Neural progenitor cell (in vitro differentiated cells): ENCODE results near the gene TMEM150C. TPM values are rescaled to one million over a fixed set of nuclear protein-coding genes. Genes with fewer than 3 reads are reported as not detected.

Experiments
- DNase-seq: peaks from one replicate; pipeline ENCODE4 v3.0.0-alpha.2; 2016; ENCODE audit warnings: low spot score
- H2AFZ ChIP-seq: fragments of 200-600 bp; sonication (generic); replicated peaks from 2 replicates; pipeline ENCODE4 v1.6.1; 2016; ENCODE audit warnings: antibody characterized with exemption
- H3F3A ChIP-seq: fragments of 200-600 bp; sonication (generic); 2 replicates; pipeline ENCODE4 v1.6.1; 2016; ENCODE audit warnings: antibody characterized with exemption, low read depth
- H3K27ac ChIP-seq: fragments of 200-600 bp; sonication (generic); 2 replicates; pipeline ENCODE4 v1.5.1; 2016; ENCODE audit warnings: mild to moderate bottlenecking
- H3K27me3 ChIP-seq: fragments of 200-600 bp; sonication (generic); 2 replicates; pipeline ENCODE4 v1.6.1; 2016; ENCODE audit warnings: mild to moderate bottlenecking, moderate library complexity
- H3K36me3 ChIP-seq: fragments of 200-600 bp; sonication (generic); 2 replicates; pipeline ENCODE4 v1.5.1; 2016
- H3K4me1 ChIP-seq: fragments of 200-600 bp; sonication (generic); 2 replicates; pipeline ENCODE4 v1.6.1; 2016; ENCODE audit warnings: mixed run types
- H3K4me2 ChIP-seq: fragments of 200-600 bp; sonication (generic); 2 replicates; pipeline ENCODE4 v1.6.1; 2016
- H3K4me3 ChIP-seq: fragments of 200-600 bp; sonication (generic); 2 replicates; pipeline ENCODE4 v1.5.1; 2016
- H3K79me2 ChIP-seq: fragments of 200-600 bp; sonication (generic); 2 replicates; pipeline ENCODE4 v1.6.1; 2016; ENCODE audit warnings: low read depth
- H3K9ac ChIP-seq: fragments of 200-600 bp; sonication (generic); 2 replicates; pipeline ENCODE4 v1.6.1; 2016
- H3K9me3 ChIP-seq: fragments of 200-600 bp; sonication (generic); 2 replicates; pipeline ENCODE4 v1.5.1; 2016; ENCODE audit warnings: low read depth
- H4K20me1 ChIP-seq: fragments of 200-600 bp; sonication (generic); 2 replicates; pipeline ENCODE4 v1.6.1; 2016; ENCODE audit warnings: low read depth
- H3K27ac Mint-ChIP-seq: 3 replicates; pipeline ENCODE4 v1.8.0; 2021; ENCODE audit warnings: mixed read lengths
- H3K27me3 Mint-ChIP-seq: 2 replicates; pipeline ENCODE4 v1.8.0; 2022; ENCODE audit warnings: low read depth, mild to moderate bottlenecking, inconsistent platforms, moderate library complexity, mixed read lengths; ENCODE audit not compliant: insufficient read depth
- H3K36me3 Mint-ChIP-seq: 3 replicates; pipeline ENCODE4 v1.8.0; 2021; ENCODE audit warnings: mixed read lengths
- H3K4me1 Mint-ChIP-seq: 3 replicates; pipeline ENCODE4 v1.8.0; 2021; ENCODE audit warnings: mixed read lengths
- H3K4me3 Mint-ChIP-seq: 3 replicates; pipeline ENCODE4 v1.8.0; 2021; ENCODE audit warnings: mild to moderate bottlenecking, moderate library complexity, mixed read lengths
- H3K9me3 Mint-ChIP-seq: 3 replicates; pipeline ENCODE4 v1.8.0; 2020; ENCODE audit warnings: mixed read lengths
- EZH2 ChIP-seq: fragments of 200-600 bp; sonication (generic); IDR thresholded peaks from 2 replicates; pipeline ENCODE4 v1.6.1; 2017; ENCODE audit warnings: antibody characterized with exemption, mild to moderate bottlenecking, moderate library complexity
- EZH2phosphoT487 ChIP-seq: fragments of 200-600 bp; sonication (generic); IDR thresholded peaks from 2 replicates; pipeline ENCODE4 v1.6.1; 2017; ENCODE audit warnings: antibody characterized with exemption
- total RNA-seq: library from RNA; depleted of rRNA; stranded (reverse); fragments of >200 nt; gene quantifications from 2 replicates; pipeline ENCODE4 v1.2.3, GENCODE V29; 2015; ENCODE audit warnings: low replicate concordance
- TF ChIP-seq, protein P1 (sequence below): fragments of 200-600 bp; sonication (generic); IDR thresholded peaks from 2 replicates; pipeline ENCODE4 v1.5.1; 2017; ENCODE audit warnings: antibody characterized with exemption, mild to moderate bottlenecking

TMEM150C gene
- total RNA-seq, 1 donor from 2014 or later, result 3.8 TPM

GRCh38 chr4:82450966-82451755 lies 110.6 kb downstream of the TMEM150C start:
- Mint-ChIP-seq H3K36me3 (peaks cover 43% of the 10 kb centered on the region), H3K4me1 (peaks cover 4% of the 10 kb centered on the region), H3K9me3 (no peaks in the 10 kb centered on the region), H3K27me3 (peaks cover 2% of the 10 kb centered on the region), H3K4me3 (no peak overlapping the region), H3K27ac (no peak overlapping the region)
- Histone ChIP-seq H3K4me2 (no peak overlapping the region), H4K20me1 (no peaks in the 10 kb centered on the region), H3K4me3 (no peak overlapping the region), H3F3A (no peaks in the 10 kb centered on the region), H3K27ac (no peak overlapping the region), H3K9ac (no peak overlapping the region), H2AFZ (no peak overlapping the region), H3K9me3 (no peaks in the 10 kb centered on the region), H3K79me2 (peaks cover 61% of the 10 kb centered on the region), H3K4me1 (no peaks in the 10 kb centered on the region), H3K27me3 (no peaks in the 10 kb centered on the region), H3K36me3 (peaks cover 7% of the 10 kb centered on the region)
- no peak for DNase-seq
- TF ChIP-seq EZH2, result no peak
- TF ChIP-seq, protein P1, sequence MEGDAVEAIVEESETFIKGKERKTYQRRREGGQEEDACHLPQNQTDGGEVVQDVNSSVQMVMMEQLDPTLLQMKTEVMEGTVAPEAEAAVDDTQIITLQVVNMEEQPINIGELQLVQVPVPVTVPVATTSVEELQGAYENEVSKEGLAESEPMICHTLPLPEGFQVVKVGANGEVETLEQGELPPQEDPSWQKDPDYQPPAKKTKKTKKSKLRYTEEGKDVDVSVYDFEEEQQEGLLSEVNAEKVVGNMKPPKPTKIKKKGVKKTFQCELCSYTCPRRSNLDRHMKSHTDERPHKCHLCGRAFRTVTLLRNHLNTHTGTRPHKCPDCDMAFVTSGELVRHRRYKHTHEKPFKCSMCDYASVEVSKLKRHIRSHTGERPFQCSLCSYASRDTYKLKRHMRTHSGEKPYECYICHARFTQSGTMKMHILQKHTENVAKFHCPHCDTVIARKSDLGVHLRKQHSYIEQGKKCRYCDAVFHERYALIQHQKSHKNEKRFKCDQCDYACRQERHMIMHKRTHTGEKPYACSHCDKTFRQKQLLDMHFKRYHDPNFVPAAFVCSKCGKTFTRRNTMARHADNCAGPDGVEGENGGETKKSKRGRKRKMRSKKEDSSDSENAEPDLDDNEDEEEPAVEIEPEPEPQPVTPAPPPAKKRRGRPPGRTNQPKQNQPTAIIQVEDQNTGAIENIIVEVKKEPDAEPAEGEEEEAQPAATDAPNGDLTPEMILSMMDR, result no peak
- TF ChIP-seq EZH2phosphoT487, result no peak

DNA sequence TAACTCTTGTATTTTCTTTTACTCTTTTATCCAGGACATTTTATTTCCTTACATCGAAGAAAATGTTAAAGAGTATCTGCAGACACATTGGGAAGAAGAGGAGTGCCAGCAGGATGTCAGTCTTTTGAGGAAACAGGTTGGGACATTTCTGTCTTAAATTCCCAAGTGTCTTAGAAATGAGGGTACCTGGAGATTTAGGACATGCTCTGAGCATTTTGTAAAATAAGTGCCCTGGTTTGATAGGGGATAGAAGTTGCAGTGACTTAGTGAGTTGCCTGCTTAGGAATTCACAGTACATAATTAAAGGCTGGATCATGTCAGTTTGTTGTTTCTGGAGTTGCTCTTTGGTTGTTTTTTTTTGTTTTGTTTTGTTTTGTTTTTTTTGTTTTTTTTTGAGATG lies 113.9 kb downstream of the TMEM150C start:
- H3K36me3 Mint-ChIP-seq, result peaks cover 44% of the 10 kb centered on the region
- no peaks in the 10 kb centered on the region for H3K4me1 Mint-ChIP-seq
- peaks cover 2% of the 10 kb centered on the region for H3K27me3 Mint-ChIP-seq
- no peaks in the 10 kb centered on the region for H3K9me3 Mint-ChIP-seq
- no peak overlapping the region for H2AFZ ChIP-seq
- no peaks in the 10 kb centered on the region for H3F3A ChIP-seq
- no peak overlapping the region for H3K4me3 Mint-ChIP-seq
- peaks cover 74% of the 10 kb centered on the region for H3K79me2 ChIP-seq
- no peak overlapping the region for H3K4me3 ChIP-seq
- DNase-seq, result no peak
- TF ChIP-seq EZH2 (no peak), EZH2phosphoT487 (no peak)
- TF ChIP-seq, protein P1, result no peak
- H3K27ac Mint-ChIP-seq, result peak overlapping the region; percentile 43
- H3K9me3 ChIP-seq, result no peaks in the 10 kb centered on the region
- H3K4me2 ChIP-seq, result no peak overlapping the region
- H3K9ac ChIP-seq, result no peak overlapping the region
- H3K4me1 ChIP-seq, result no peaks in the 10 kb centered on the region
- no peak overlapping the region for H3K27ac ChIP-seq
- no peaks in the 10 kb centered on the region for H3K27me3 ChIP-seq
- H3K36me3 ChIP-seq, result peaks cover 5% of the 10 kb centered on the region
- H4K20me1 ChIP-seq, result no peaks in the 10 kb centered on the region

DNA sequence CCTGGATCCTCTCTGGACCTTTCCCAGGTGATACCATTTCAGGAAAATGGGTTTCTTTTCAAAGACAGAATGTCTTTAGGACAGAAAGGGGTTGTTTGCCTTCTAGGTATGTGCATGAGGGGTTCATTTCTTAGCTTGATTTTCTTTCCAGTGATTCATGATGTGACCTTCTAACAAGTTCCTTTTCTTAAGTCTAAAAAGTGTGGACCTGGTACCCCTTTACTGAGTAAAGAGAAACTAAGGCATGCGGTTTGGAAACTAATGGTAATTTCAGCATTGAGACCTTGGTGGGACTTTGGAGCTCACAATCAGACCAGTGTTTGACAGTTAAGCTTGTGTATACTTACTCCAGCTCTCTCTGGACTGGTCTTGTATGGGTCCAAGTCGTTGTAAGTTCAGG lies 122.7 kb downstream of the TMEM150C start:
- Histone ChIP-seq H3K4me1 (peaks cover 14% of the 10 kb centered on the region), H4K20me1 (peaks cover 51% of the 10 kb centered on the region), H3K4me2 (no peak overlapping the region), H3K79me2 (peaks cover 100% of the 10 kb centered on the region), H3K4me3 (no peak overlapping the region), H3K27me3 (no peaks in the 10 kb centered on the region), H3K27ac (no peak overlapping the region), H3K36me3 (peaks cover 4% of the 10 kb centered on the region), H3K9me3 (no peaks in the 10 kb centered on the region), H2AFZ (no peak overlapping the region), H3F3A (peaks cover 14% of the 10 kb centered on the region), H3K9ac (no peak overlapping the region)
- TF ChIP-seq EZH2 (no peak), EZH2phosphoT487 (no peak)
- TF ChIP-seq, protein P1, result no peak
- H3K4me3 Mint-ChIP-seq, result no peak overlapping the region
- H3K27ac Mint-ChIP-seq, result no peak overlapping the region
- H3K9me3 Mint-ChIP-seq, result no peaks in the 10 kb centered on the region
- no peaks in the 10 kb centered on the region for H3K4me1 Mint-ChIP-seq
- peaks cover 2% of the 10 kb centered on the region for H3K27me3 Mint-ChIP-seq
- DNase-seq, result no peak
- H3K36me3 Mint-ChIP-seq, result peaks cover 44% of the 10 kb centered on the region
